ENCODE measurements around the gene PROK2. TPM values are rescaled to one million over a fixed set of nuclear protein-coding genes. Genes with fewer than 3 reads are reported as not detected.

Gene PROK2
- total RNA-seq, 2 donors from 2014 or later: 0.48 TPM; not detected in 1

GRCh38 chr3:71734881-71735280, 50.1 kb downstream of the PROK2 start:
- no peaks in the 10 kb centered on the region for H3K9me3 ChIP-seq
- H3K4me1 ChIP-seq: no peaks in the 10 kb centered on the region
- H3K27ac ChIP-seq: no peak overlapping the region
- no peak for TF ChIP-seq CTCF (IDR thresholded peaks at IDR 0.05)
- H3K36me3 ChIP-seq: no peaks in the 10 kb centered on the region
- H3K4me3 ChIP-seq: no peak overlapping the region
- no peaks in the 10 kb centered on the region for H3K27me3 ChIP-seq
- no peak for DNase-seq (ENCODE audit: low spot score)

DNA sequence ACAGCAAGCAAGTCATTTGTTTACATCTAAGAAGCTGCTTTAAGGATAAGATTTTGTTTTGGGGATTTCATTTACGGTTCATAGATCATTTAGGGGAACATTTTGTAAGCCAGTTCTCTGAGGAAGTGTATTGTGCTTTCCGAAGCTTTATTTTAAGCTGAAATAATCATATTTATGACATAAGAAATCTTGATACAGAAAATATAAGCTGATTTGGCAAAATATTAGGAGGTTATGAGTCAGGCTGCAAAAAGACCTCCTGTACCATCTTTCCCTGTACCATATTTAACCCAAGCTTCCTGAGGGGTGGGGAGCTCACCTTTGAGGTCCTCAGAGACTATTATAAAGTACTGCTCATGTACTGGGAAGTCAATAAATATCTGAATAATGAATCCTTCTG, 51.6 kb downstream of the PROK2 start:
- H3K4me1 ChIP-seq: no peaks in the 10 kb centered on the region
- H3K9me3 ChIP-seq: no peaks in the 10 kb centered on the region
- H3K27ac ChIP-seq: no peak overlapping the region
- no peak for DNase-seq (ENCODE audit: low spot score)
- H3K36me3 ChIP-seq: no peaks in the 10 kb centered on the region
- H3K27me3 ChIP-seq: no peaks in the 10 kb centered on the region
- no peak overlapping the region for H3K4me3 ChIP-seq
- TF ChIP-seq CTCF (IDR thresholded peaks at IDR 0.05): no peak

- Histone ChIP-seq H3K36me3 (no peaks in the 10 kb centered on the region), H3K4me3 (no peak overlapping the region), H3K27ac (no peak overlapping the region), H3K9me3 (no peaks in the 10 kb centered on the region), H3K27me3 (no peaks in the 10 kb centered on the region), H3K4me1 (no peaks in the 10 kb centered on the region)
- no peak for DNase-seq (ENCODE audit: low spot score)
- no peak for TF ChIP-seq CTCF (IDR thresholded peaks at IDR 0.05)
These were observed 52.3 kb downstream of the PROK2 start for GRCh38 chr3:71732637-71733036.

DNA sequence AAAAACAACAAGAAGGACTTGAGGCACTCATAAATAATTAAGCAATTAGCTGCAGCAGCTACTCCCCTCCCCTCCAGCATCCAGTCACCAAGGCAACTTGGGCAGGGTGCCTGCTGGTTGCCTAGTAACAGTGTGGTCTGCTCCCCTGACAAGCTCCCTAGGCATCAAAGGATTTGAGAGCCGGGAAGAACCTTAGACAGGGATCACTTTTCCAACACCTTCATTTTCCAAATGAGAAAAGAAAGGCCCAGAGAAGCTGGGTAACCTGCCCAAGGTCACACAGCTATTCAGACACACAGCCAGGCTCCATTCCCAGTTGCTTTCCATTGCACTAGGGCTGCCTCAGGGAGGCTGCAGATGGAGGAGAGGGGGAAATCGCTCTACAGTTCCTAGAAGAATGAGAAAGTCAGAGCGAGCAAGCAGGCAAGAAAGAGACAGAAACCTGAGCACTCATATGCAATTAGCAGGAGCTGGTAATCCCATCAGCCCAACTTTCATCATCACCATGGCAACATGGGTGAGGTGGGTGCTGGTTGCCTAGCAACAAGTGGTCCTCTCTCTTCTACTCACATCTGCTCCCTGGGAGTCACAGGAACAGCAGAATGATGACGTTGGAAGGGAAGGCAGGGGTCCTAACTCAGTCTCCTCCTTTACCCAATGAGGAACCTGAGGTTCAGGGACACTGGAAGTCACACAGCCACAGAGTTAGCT, 56.2 kb downstream of the PROK2 start:
- Histone ChIP-seq H3K27me3 (no peaks in the 10 kb centered on the region), H3K4me1 (peaks cover 0 to 12% of the 10 kb centered on the region in 2 donors), H3K4me3 (no peak overlapping the region), H3K27ac (no peak overlapping the region), H3K9me3 (no peaks in the 10 kb centered on the region), H3K36me3 (no peaks in the 10 kb centered on the region)
- no peak for TF ChIP-seq CTCF (IDR thresholded peaks at IDR 0.05)
- no peak for DNase-seq (ENCODE audit: low spot score)

DNA sequence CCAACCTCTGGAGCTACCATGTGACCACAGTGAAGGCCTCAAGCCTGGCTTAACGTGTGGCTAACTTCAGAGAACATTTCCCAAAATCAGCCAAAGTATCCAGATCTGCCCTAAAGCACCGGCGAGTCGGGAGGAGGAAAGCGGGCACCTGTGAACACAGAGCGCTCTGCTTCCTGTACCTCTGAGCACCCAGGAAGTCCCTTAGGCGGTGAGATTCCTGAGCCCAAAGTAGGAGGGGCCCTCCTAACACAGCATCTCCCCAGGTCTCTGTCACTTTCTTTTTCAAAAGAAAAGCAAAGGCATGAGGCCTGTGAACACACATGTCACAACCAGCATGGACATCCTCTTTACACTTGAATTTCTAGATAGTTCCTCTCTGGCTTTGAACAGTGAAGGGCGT, 58.8 kb downstream of the PROK2 start:
- Histone ChIP-seq H3K4me1 (peaks cover 0 to 17% of the 10 kb centered on the region in 2 donors), H3K27me3 (no peaks in the 10 kb centered on the region), H3K9me3 (no peaks in the 10 kb centered on the region), H3K27ac (no peak overlapping the region), H3K4me3 (no peak overlapping the region), H3K36me3 (no peaks in the 10 kb centered on the region)
- no peak for DNase-seq (ENCODE audit: low spot score)
- no peak for TF ChIP-seq CTCF (IDR thresholded peaks at IDR 0.05)
